ENCODE data around the gene CH25H.

- TF ChIP-seq CTCF (optimal IDR thresholded peaks at IDR 0.05 in 1 of 3, IDR thresholded peaks at IDR 0.05 in 1 of 3, conservative IDR thresholded peaks at IDR 0.05 in 1 of 3; ENCODE audit: extremely low read depth in 1 of 3, insufficient read depth in 2 of 3, low read length in 3 of 3) (no peak), EZH2 (IDR thresholded peaks at IDR 0.05; ENCODE audit: low read length) (no peak)
These were observed 25.9 kb upstream of the CH25H start for GRCh38 chr10:89233033-89233432.
